ENCODE results near the gene RANBP10.
A peak's percentile ranks its signal among the peaks of the same experiment; 100 is the strongest.

Gene RANBP10

DNA sequence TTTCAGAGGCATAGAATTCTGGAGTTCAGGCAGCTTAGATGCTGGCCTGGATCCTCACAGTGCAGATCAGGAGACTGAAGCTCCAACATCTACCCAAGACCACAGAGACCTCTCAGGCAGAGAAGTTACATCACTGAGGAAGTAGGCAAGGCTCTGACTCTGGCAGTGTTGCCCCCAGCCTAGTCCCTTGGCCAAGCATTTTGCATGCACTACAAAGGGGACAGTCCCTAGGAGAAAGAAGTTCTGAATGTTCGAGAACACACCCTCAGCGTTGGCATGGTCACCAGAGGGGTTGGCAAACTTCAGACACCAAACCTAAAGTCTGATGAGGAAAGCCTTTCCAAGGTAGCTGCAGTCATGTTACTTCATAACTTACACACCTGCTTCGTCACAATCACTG is 2.5 kb downstream of the RANBP10 start:
- DNase-seq (ENCODE audit: extremely low spot score) = no peak
- TF ChIP-seq, protein P1, sequence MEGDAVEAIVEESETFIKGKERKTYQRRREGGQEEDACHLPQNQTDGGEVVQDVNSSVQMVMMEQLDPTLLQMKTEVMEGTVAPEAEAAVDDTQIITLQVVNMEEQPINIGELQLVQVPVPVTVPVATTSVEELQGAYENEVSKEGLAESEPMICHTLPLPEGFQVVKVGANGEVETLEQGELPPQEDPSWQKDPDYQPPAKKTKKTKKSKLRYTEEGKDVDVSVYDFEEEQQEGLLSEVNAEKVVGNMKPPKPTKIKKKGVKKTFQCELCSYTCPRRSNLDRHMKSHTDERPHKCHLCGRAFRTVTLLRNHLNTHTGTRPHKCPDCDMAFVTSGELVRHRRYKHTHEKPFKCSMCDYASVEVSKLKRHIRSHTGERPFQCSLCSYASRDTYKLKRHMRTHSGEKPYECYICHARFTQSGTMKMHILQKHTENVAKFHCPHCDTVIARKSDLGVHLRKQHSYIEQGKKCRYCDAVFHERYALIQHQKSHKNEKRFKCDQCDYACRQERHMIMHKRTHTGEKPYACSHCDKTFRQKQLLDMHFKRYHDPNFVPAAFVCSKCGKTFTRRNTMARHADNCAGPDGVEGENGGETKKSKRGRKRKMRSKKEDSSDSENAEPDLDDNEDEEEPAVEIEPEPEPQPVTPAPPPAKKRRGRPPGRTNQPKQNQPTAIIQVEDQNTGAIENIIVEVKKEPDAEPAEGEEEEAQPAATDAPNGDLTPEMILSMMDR (IDR thresholded peaks at IDR 0.05; ENCODE audit: control extremely low read depth, extremely low read depth, low read depth, missing control alignments) = no peak
- ChIA-PET POLR2A (no interaction called here), CTCF (interaction anchor here (1.1 to 4.4 kb wide), 3 partner anchors 12 to 283 kb away, joined by 3 to 41 read pairs (median 8); no protein-coding TSS in a partner anchor)

DNA sequence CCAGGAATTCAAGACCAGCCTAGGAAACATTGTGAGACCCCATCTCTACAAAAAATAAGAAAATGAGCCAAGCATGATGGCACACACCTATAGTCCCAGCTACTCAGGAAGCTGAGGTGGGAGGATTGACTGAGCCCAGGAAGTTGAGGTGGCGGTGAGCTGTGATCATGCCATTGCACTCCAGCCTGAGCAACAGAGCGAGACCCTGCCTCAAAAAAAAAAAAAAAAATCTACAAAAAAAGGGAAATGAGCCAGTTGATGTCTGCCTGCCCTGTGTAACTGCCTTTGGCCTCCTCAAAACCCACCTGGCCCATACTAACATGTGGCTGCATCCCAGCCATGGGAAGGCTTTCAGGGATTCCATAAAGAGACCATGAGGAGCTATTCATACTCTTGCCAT is 4.5 kb downstream of the RANBP10 start:
- TF ChIP-seq, protein P1 (IDR thresholded peaks at IDR 0.05; ENCODE audit: control extremely low read depth, extremely low read depth, low read depth, missing control alignments) = no peak
- DNase-seq (ENCODE audit: extremely low spot score) = no peak
- CTCF ChIA-PET = interaction anchor here (1.6 to 4.4 kb wide), 4 partner anchors 14 to 280 kb away, joined by 4 to 41 read pairs (median 8); no protein-coding TSS in a partner anchor
- POLR2A ChIA-PET = interaction anchor here (0.5 to 0.7 kb wide), 3 partner anchors 128 to 910 kb away, joined by 3 to 8 read pairs (median 5); no protein-coding TSS in a partner anchor

DNA sequence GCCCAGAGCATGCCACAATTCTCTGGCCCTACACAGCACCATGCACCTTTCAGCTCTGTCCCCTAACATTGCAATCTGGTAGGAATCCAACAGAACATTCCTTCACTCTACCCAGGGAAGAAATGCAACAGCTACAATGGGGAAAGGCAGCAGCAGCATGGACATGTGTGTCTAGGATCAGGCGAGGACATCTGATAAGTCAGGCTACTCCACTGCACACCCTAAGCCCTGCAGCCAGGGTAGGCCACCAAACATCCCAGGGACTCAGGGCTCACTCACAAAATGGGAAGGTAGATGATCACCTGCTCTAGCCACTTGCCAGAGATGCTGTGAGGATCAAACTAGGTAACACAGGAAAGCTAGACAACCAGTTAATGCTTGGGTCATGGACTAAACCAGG is 5.1 kb downstream of the RANBP10 start:
- CTCF ChIA-PET = interaction anchor here (1.0 to 4.4 kb wide), 4 partner anchors 11 to 129 kb away, joined by 3 to 41 read pairs (median 6); no protein-coding TSS in a partner anchor
- no peak for DNase-seq (ENCODE audit: extremely low spot score)
- POLR2A ChIA-PET = interaction anchor here (0.7 kb wide), 1 partner anchor 129 kb away, joined by 5 read pairs; no protein-coding TSS in a partner anchor
- TF ChIP-seq, protein P1 (IDR thresholded peaks at IDR 0.05; ENCODE audit: control extremely low read depth, extremely low read depth, low read depth, missing control alignments) = no peak

DNA sequence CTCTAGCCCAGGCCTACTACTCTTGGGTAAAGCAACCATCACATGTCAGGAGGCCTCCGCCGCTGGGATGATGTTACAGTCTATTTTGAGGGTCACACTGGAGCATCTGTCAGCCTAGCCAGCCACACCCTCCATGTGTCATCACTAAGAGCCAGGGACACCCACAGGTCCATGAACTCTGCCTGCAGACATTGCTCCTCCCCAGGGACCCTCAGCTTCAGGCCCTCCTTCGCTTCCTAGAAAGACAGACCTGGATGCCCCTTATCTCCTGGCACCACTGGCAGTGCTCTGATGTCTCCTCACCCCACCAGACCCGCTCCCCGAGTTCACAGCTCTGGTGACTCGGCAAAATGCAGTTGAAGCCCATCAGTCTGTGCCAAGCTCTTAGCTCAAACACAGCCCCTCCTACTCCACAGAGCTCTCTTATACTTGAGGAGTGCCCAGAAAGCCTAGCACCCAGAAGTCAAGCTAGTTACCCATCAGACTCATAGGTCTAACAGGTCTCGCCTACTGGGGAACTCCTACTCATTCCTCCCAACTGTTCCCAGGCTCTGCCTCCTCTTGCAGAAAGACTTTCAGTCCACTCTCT is 5.9 kb downstream of the RANBP10 start:
- ChIA-PET POLR2A (no interaction called here), CTCF (interaction anchor here (1.0 to 4.4 kb wide), 5 partner anchors 12 to 128 kb away, joined by 3 to 41 read pairs (median 4); no protein-coding TSS in a partner anchor)

DNA sequence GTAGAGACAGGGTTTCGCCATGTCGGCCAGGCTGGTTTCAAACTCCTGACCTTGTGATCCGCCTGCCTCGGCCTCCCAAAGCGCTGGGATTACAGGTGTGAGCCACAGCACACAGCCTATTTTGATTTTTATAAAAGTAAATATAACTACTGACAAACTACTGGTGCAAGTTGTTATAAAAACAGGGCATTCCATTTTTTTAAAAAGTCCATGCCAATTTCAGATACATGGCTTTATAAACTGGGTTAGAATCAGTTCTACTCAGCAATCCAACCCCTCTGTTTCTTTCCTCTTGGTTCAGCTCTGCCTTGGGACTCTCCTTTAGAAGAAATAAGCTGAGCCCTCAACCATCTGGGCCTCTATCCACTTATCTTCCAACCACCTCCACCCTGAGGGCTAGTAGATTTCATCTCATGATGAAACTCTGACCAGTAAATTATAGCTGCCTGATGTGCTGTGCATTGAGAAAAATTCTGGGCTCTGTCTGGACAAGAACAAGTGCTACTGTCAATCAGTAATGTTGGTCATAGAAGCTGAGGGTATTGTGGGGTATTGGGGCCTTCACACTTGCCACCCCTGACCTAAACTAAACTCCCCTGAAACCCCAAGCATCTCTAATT is 10.2 kb downstream of the RANBP10 start:
- DNase-seq (ENCODE audit: extremely low spot score) = no peak
- POLR2A ChIA-PET = interaction anchor here (0.7 kb wide), 2 partner anchors 77 to 174 kb away, joined by 3 read pairs; no protein-coding TSS in a partner anchor
- TF ChIP-seq, protein P1 (IDR thresholded peaks at IDR 0.05; ENCODE audit: control extremely low read depth, extremely low read depth, low read depth, missing control alignments) = no peak
- CTCF ChIA-PET = interaction anchor here (0.8 to 2.6 kb wide), 3 partner anchors 11 to 21 kb away, joined by 3 to 10 read pairs (median 5); partner anchors contain the start of genes RANBP10 and TSNAXIP1

More for the DNA sequence above, 5.9 kb downstream of the RANBP10 start:
- TF ChIP-seq, protein P1 (IDR thresholded peaks at IDR 0.05; ENCODE audit: control extremely low read depth, extremely low read depth, low read depth, missing control alignments) = no peak
- peak; percentile 2 for DNase-seq (ENCODE audit: extremely low spot score)

DNA sequence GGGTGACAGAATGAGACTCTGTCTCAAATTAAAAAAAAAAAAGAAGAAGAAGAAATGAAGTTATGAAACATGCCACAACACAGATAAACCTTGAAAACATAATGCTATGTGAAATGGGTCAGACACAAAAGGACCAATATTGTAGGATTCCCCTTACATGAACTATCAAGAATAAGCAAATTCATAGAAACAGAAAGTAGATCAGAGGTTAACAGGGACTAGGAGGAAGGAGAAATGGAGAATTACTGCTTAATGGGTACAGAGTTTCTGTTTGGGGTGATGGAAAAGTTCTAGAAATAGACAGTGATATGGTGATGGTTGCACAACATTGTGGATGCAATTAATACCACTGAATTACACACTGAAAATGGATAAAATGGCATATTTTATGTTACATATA is 16.3 kb downstream of the RANBP10 start:
- POLR2A ChIA-PET = no interaction called here
- TF ChIP-seq, protein P1 (IDR thresholded peaks at IDR 0.05; ENCODE audit: control extremely low read depth, extremely low read depth, low read depth, missing control alignments) = no peak
- DNase-seq (ENCODE audit: extremely low spot score) = no peak
- CTCF ChIA-PET = no interaction called here

Measured in GM10248 (cell line).